Cardiac fibroblast (primary cell): ENCODE measurements around the gene DDR2.

Experiments
- DNase-seq, 2 donors: peaks; one replicate each; pipeline versions ENCODE4 v3.0.0 to v3.0.0-alpha.2; 2010; ENCODE audit warnings: low read depth in 2 of 2
- H3K4me3 ChIP-seq, 2 donors: replicated peaks in 1 of 2; 1 replicate in 1 of 2; 2 replicates in 1 of 2; pipeline ENCODE4 v1.5.1; 2011; ENCODE audit warnings: low read depth in 2 of 2, low read length in 2 of 2, mild to moderate bottlenecking in 2 of 2, moderate library complexity in 1 of 2
- CTCF ChIP-seq: IDR thresholded peaks from one replicate; pipeline ENCODE4 v1.5.1; 2011; ENCODE audit warnings: low read depth, mild to moderate bottlenecking, low read length, inconsistent platforms

Gene DDR2

DNA sequence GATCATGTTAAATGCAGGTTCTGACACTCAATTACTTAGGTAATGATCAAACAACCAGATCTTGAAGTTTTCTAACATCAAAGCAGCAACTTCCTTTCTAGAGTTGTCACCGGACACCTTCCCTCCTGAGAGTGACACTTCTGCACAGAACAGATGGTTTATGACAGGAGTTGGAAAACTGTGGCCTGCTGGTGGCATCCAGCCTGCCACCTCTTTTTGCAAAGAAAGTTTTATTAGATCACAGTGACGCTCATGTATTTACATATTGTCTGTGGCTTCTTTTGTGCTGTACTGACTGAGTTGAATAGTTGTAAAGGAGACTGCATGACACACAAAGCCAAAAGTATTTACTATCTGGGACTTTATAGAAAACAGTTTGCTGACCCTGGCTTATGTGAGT, 28.3 kb downstream of the DDR2 start:
- DNase-seq: no peak
- no peak for TF ChIP-seq CTCF

DNA sequence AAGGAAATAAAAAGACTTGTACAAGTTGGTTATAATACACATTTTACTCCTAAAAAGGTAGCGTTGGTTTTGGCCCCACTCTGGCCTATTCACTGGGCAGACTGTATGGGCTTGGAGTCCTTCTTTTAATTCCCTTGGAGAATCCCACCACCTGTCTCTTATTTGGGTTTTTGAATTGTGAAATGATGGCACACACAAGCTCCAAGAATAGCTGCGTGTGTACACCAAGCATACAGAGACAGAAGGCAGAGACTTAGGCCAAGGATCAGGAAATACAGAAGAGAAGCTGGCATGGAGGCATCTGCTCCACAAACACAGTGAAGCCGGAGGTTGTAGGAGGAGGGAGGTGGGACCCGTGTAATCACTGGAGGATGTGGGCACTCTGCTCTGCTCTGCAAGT, 29.1 kb downstream of the DDR2 start:
- TF ChIP-seq CTCF: no peak
- H3K4me3 ChIP-seq: no peak overlapping the region
- DNase-seq: no peak

More for the DNA sequence above, 28.3 kb downstream of the DDR2 start:
- H3K4me3 ChIP-seq: no peak overlapping the region

GRCh38 chr1:162662013-162662412, 29.7 kb downstream of the DDR2 start:
- no peak overlapping the region for H3K4me3 ChIP-seq
- DNase-seq: no peak
- TF ChIP-seq CTCF: no peak

DNA sequence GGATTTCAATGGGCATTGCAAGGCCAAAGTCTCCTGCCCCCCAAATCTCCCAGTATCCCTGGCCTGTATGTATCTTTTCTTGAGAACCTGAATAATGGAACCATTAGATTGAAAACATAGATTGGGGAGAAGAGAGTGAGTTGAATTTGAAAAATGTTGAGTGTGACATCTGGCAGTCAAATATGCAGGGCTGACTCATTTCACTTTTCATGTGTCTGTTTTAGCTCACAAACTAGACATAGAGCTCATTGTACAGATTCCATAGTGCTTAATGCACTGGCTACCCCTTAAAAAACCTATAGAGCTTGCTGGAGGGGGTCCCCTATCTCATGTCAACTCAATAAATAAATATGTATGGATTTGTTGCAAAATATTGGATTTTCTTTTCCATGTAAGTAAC, 30.8 kb downstream of the DDR2 start:
- no peak for TF ChIP-seq CTCF
- no peak overlapping the region for H3K4me3 ChIP-seq

DNA sequence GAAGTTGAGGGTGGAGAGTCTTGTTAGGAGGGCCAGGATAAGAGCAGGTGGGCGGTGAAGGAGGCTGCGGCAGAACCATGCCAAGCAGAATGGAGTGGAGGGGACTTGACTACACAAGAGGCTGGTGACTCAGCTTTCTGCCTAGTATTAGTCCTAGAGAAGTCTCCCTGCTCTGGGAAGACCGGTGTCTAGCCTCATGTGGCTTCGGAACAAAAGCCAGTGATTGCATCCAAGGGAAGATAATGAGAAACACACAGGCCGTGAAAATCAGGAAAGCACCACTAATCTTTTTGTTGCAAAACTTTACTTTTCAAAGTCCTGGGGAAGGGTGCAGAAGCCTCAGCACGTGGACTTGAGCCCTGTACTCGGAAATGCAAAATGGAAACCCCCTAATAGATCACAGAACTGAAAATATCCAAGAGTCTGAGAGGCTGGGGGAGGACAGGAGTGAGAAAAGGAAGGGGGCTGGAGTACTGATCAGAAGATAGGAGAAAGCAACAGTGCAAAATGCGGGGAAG, 31.4 kb downstream of the DDR2 start:
- peak; percentile 81 to 82 for DNase-seq
- H3K4me3 ChIP-seq: no peak overlapping the region
- no peak for TF ChIP-seq CTCF

More for the DNA sequence above, 30.8 kb downstream of the DDR2 start:
- DNase-seq: peak in 1 of 2 donors; percentile 56

DNA sequence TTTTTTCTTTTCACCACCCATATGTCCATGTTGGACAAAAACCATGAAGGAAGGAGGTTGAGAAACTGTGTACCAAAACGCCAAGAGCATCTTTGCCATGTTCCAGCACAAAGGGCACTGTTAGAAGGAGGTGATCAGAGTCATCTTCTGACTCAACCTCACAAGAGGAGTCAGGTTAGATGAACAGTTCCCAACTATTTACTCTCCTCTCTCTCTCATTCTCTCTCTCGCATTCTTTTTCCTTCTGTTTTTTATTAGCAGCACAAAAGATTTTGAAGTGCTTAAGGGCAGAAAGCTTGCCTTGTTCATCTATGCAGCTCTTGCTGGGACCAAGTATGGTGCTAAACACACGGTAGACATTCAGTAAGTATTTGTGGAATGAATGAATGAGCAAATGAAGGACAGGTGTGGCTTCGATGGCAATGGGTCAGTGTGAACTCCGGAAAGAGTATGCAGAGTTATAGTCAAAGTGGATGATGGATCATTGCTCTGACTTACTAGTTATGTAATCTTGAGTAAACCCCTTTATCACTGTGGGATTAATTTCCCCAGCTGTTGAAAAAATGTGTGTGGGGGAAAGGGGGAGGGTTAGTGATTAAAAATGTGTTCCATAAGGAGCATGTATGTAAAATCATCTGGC, 33.9 kb downstream of the DDR2 start:
- DNase-seq: no peak
- no peak for TF ChIP-seq CTCF
- H3K4me3 ChIP-seq: no peak overlapping the region
